ENCODE data around the gene ZNF783. TPM values are rescaled to one million over a fixed set of nuclear protein-coding genes. Genes with fewer than 3 reads are reported as not detected.

ZNF783 gene
- total and polyA plus RNA-seq, 2 of the 8 experiments (the other 6 are each of a cell fraction or from before 2014, with no cell fraction given) = 7.3 to 8.2 TPM

DNA sequence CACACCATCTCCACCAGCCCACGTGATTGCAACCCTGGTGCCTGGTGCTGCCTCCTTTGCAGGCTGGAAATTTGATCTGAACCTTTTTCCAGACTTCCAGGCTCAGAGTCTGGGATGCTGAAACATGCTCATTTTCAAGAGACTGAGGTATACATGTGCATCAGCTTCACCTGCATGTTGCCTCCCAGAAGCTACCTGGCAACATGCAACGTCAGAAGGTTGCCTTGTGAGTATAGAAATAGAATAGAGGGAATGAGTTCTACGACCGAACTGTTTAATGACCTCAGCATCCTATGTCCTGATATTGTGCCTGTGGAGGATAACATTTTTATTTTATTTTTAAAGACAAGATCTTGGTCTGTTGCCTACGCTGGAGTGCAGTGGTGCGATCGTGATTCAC, 24.5 kb upstream of the ZNF783 start:
- 87% methylated on average over 7 of the region's 7 CpGs; no CpG with 5 or more reads in 1 of the 2 experiments for WGBS, 2 experiments (ENCODE audit: extremely low coverage in 1 of 2, insufficient coverage in 1 of 2, insufficient read length in 1 of 2, insufficient replicate concordance in 2 of 2, low coverage in 1 of 2, low lambda C conversion rate in 2 of 2, missing lambda C conversion rate in 1 of 2)
- CTCF ChIA-PET (ENCODE audit: partially characterized antibody) = no interaction called here

More for the DNA sequence above, 24.5 kb upstream of the ZNF783 start:
- Histone ChIP-seq H3K79me1 (ENCODE audit: low read depth, low read length) (peaks cover 4% of the 10 kb centered on the region; the same call in 1 of the 2 replicates), H2BK5ac (ENCODE audit: low read depth, low read length) (no peak overlapping the region), H4K8ac (ENCODE audit: extremely low read depth, insufficient read depth, low read length) (no peak overlapping the region), H3K9me3 (ENCODE audit: insufficient read depth in 2 of 2, low read depth in 1 of 2, low read length in 1 of 2) (no peaks in the 10 kb centered on the region), H3K18ac (ENCODE audit: extremely low read depth, low read length) (no peak overlapping the region), H3K27ac (ENCODE audit: low read depth, low read length) (no peak overlapping the region), H2BK12ac (ENCODE audit: low read depth, low read length) (no peak overlapping the region), H3K9ac (replicated peaks in 1 of 4; ENCODE audit: extremely low read depth in 1 of 4, low read depth in 3 of 4, low read length in 3 of 4) (no peak overlapping the region), H2AK5ac (ENCODE audit: low read depth, low read length) (no peak overlapping the region), H3K4me2 (ENCODE audit: insufficient read depth in 1 of 2, low read depth in 2 of 2, low read length in 2 of 2) (no peak overlapping the region), H3K23me2 (ENCODE audit: low read depth, low read length) (no peaks in the 10 kb centered on the region; the same call in 1 of the 2 replicates), H3K14ac (ENCODE audit: insufficient read length) (no peak overlapping the region), H2BK15ac (ENCODE audit: low read length) (no peak overlapping the region), H2AFZ (ENCODE audit: low read length) (no peak overlapping the region), H2BK120ac (replicated peaks; ENCODE audit: low read depth, low read length) (no peak overlapping the region), H4K20me1 (replicated peaks in 1 of 2; ENCODE audit: control insufficient read depth in 1 of 2, insufficient read depth in 2 of 2, low read length in 2 of 2) (no peaks in the 10 kb centered on the region), H2BK20ac (ENCODE audit: low read length) (no peak overlapping the region), H3K4me3 (ENCODE audit: extremely low read depth in 1 of 4, insufficient read depth in 2 of 4, low read depth in 3 of 4, low read length in 4 of 4) (no peak overlapping the region), H3K56ac (replicated peaks; ENCODE audit: insufficient read length, low read depth, low read length) (no peak overlapping the region), H4K91ac (replicated peaks; ENCODE audit: insufficient read length, low read length) (no peak overlapping the region), H3K79me2 (ENCODE audit: control insufficient read depth in 1 of 2, insufficient read depth in 2 of 2, low read length in 2 of 2) (peaks cover 0 to 26% of the 10 kb centered on the region in 2 experiments; a peak in 3 of 4 replicates), H3K4me1 (replicated peaks in 1 of 4; ENCODE audit: control insufficient read depth in 3 of 4, insufficient read depth in 4 of 4, low read length in 3 of 4) (peaks cover 0 to 5% (median 2%) of the 10 kb centered on the region in 4 experiments; a peak in 2 of 7 replicates), H3K4ac (replicated peaks; ENCODE audit: insufficient read length, low read depth, low read length) (no peak overlapping the region), H3K23ac (ENCODE audit: insufficient read length) (no peak overlapping the region), H3K36me3 (ENCODE audit: control insufficient read depth in 2 of 4, insufficient read depth in 4 of 4, low read length in 3 of 4) (no peaks in the 10 kb centered on the region), H4K5ac (ENCODE audit: insufficient read length, low read depth, low read length) (no peak overlapping the region), H3K27me3 (replicated peaks in 1 of 4; ENCODE audit: control insufficient read depth in 3 of 4, extremely low read depth in 1 of 4, insufficient read depth in 3 of 4, low read length in 3 of 4) (peaks cover 0 to 1% (median 0%) of the 10 kb centered on the region in 4 experiments; a peak in 1 of 7 replicates)
- FAIRE-seq (no peak), DNase-seq (ENCODE audit: low read depth in 1 of 2, low spot score in 2 of 2) (no peak)
- POLR2A ChIA-PET (ENCODE audit: partially characterized antibody) = interaction anchor here (0.9 to 1.4 kb wide), 2 partner anchors 9 to 72 kb away, joined by 3 to 5 read pairs; no protein-coding TSS in a partner anchor
- TF ChIP-seq KDM1A (IDR thresholded peaks at IDR 0.05; ENCODE audit: borderline replicate concordance, low read length) (no peak), EZH2 (IDR thresholded peaks at IDR 0.05; ENCODE audit: low read depth, low read length, severe bottlenecking) (no peak), CHD2 (IDR thresholded peaks at IDR 0.05; ENCODE audit: low read length) (no peak)

Data from H1 (cell line).